Endothelial cell of umbilical vein (primary cell): ENCODE measurements around the gene MAST1. TPM values are rescaled to one million over a fixed set of nuclear protein-coding genes. Genes with fewer than 3 reads are reported as not detected.

Experiments
- BruUV-seq: library from RNA; stranded (reverse); fragments of 400-500 nt; replicated peaks from 2 replicates; lab custom pipeline; 2021; lab: Mats Ljungman, UMichigan
- CTCF ChIA-PET: fragments of 300-600, 350-600 bp; sonication (Branson Sonifier 250); formaldehyde crosslinking; loops from one replicate; lab custom pipeline; 2021; ENCODE audit warnings: antibody characterized with exemption, inconsistent platforms; lab: Charles Lee
- POLR2A ChIA-PET: fragments of 300-600, 350-600 bp; sonication (Branson Sonifier 250); formaldehyde crosslinking; loops from one replicate; lab custom pipeline; 2021; ENCODE audit warnings: antibody characterized with exemption, inconsistent platforms; lab: Charles Lee
- DNase-seq: peaks from one replicate; pipeline ENCODE4 v3.0.0-alpha.2; 2011; ENCODE audit warnings: low read depth, low spot score
- FAIRE-seq: peaks from 2 replicates; lab custom pipeline; 2011; peaks lifted over from hg19 to GRCh38; lab: Jason Lieb, UNC
- H2AFZ ChIP-seq: 2 replicates; pipeline ENCODE4 v1.6.0; 2012; ENCODE audit warnings: low read depth, low read length, control low read depth, inconsistent platforms
- H3K27ac ChIP-seq: 2 replicates; pipeline ENCODE4 v1.5.1; 2011; ENCODE audit warnings: low read depth, mild to moderate bottlenecking, control low read depth, low read length, moderate library complexity; ENCODE audit not compliant: insufficient read depth
- H3K27me3 ChIP-seq, 2 experiments: 2 replicates each; pipeline versions ENCODE4 v1.6.0 to v1.6.1; 2011; ENCODE audit warnings: low read length in 2 of 2, mixed read lengths in 1 of 2; ENCODE audit not compliant: control insufficient read depth in 2 of 2, insufficient read depth in 2 of 2
- H3K36me3 ChIP-seq, 2 experiments: 2 replicates in 1 of 2; 3 replicates in 1 of 2; pipeline ENCODE4 v1.5.1; 2011; ENCODE audit warnings: low read length in 2 of 2, mild to moderate bottlenecking in 1 of 2, moderate library complexity in 1 of 2; ENCODE audit not compliant: control insufficient read depth in 2 of 2, insufficient read depth in 2 of 2; ENCODE audit errors: extremely low read depth in 1 of 2
- H3K4me1 ChIP-seq: 3 replicates; pipeline ENCODE4 v1.5.1; 2011; ENCODE audit warnings: mild to moderate bottlenecking, low read length; ENCODE audit not compliant: control insufficient read depth, insufficient read depth; ENCODE audit errors: extremely low read depth
- H3K4me2 ChIP-seq: 2 replicates; pipeline ENCODE4 v1.6.1; 2011; ENCODE audit warnings: low read length, control low read depth, mixed read lengths; ENCODE audit not compliant: insufficient read depth
- H3K4me3 ChIP-seq, 3 experiments: fragments of 200-600 bp in 1 of 3; sonication (generic), shearing (Covaris generic) in 1 of 3; replicated peaks in 1 of 3; 2 replicates each; pipeline ENCODE4 v1.5.1; 2011 to 2016; ENCODE audit warnings: control low read depth in 3 of 3, low read length in 3 of 3, mild to moderate bottlenecking in 2 of 3, inconsistent platforms in 1 of 3, low read depth in 1 of 3, moderate library complexity in 1 of 3; ENCODE audit not compliant: insufficient read depth in 1 of 3
- H3K79me2 ChIP-seq: 2 replicates; pipeline ENCODE4 v1.6.0; 2012; ENCODE audit warnings: low read length, inconsistent platforms; ENCODE audit not compliant: control insufficient read depth, insufficient read depth
- H3K9ac ChIP-seq: replicated peaks from 2 replicates; pipeline ENCODE3; 2011; ENCODE audit warnings: low read length, control low read depth; ENCODE audit not compliant: insufficient read depth; ENCODE audit errors: extremely low read depth
- H3K9me1 ChIP-seq: replicated peaks from 3 replicates; pipeline ENCODE4 v1.6.0; 2011; ENCODE audit warnings: mild to moderate bottlenecking, low read length; ENCODE audit not compliant: control insufficient read depth, insufficient read depth; ENCODE audit errors: extremely low read depth
- H3K9me3 ChIP-seq: replicated peaks from 2 replicates; pipeline ENCODE4 v1.5.1; 2012; ENCODE audit warnings: low read length, inconsistent platforms; ENCODE audit not compliant: control insufficient read depth, insufficient read depth
- H4K20me1 ChIP-seq: replicated peaks from 2 replicates; pipeline ENCODE3; 2011; ENCODE audit warnings: mild to moderate bottlenecking, low read length; ENCODE audit not compliant: control insufficient read depth, insufficient read depth; ENCODE audit errors: extremely low read depth
- CTCF ChIP-seq, 2 donors: IDR thresholded peaks; 1 replicate in 1 of 2; 2 replicates in 1 of 2; pipeline ENCODE4 v1.5.1; 2011; ENCODE audit warnings: low read length in 2 of 2, mild to moderate bottlenecking in 2 of 2, moderate library complexity in 2 of 2, control low read depth in 1 of 2, inconsistent platforms in 1 of 2, low read depth in 1 of 2; ENCODE audit not compliant: insufficient read depth in 1 of 2; ENCODE audit errors: extremely low read depth in 1 of 2
- EZH2 ChIP-seq: IDR thresholded peaks from 2 replicates; pipeline ENCODE4 v1.6.1; 2012; ENCODE audit warnings: borderline replicate concordance, low read depth, mild to moderate bottlenecking, moderate library complexity, low read length, inconsistent platforms; ENCODE audit not compliant: severe bottlenecking
- FOS ChIP-seq: IDR thresholded peaks from 2 replicates; pipeline ENCODE4 v1.6.1; 2011; ENCODE audit warnings: mild to moderate bottlenecking, low read length, moderate library complexity, borderline replicate concordance; ENCODE audit not compliant: insufficient read depth
- GATA2 ChIP-seq: IDR thresholded peaks from 2 replicates; pipeline ENCODE4 v1.7.0; 2011; ENCODE audit warnings: low read depth, mild to moderate bottlenecking, moderate library complexity, mixed read lengths, low read length; ENCODE audit not compliant: insufficient read length, insufficient read depth
- JUN ChIP-seq: IDR thresholded peaks from 2 replicates; pipeline ENCODE4 v1.6.1; 2011; ENCODE audit warnings: borderline replicate concordance, low read depth; ENCODE audit not compliant: insufficient read length, insufficient read depth
- MAX ChIP-seq: IDR thresholded peaks from 2 replicates; pipeline ENCODE4 v1.6.1; 2011; ENCODE audit not compliant: insufficient read depth, insufficient read length
- POLR2A ChIP-seq: IDR thresholded peaks from 2 replicates; pipeline ENCODE4 v1.6.1; 2012; ENCODE audit warnings: low read depth, mild to moderate bottlenecking, control low read depth, low read length
- POLR2AphosphoS5 ChIP-seq: IDR thresholded peaks from 2 replicates; pipeline ENCODE4 v1.6.1; 2012; ENCODE audit warnings: low read depth, mild to moderate bottlenecking, control low read depth, low read length, moderate library complexity; ENCODE audit not compliant: insufficient read depth
- dilution Hi-C: fragments of 300-500 bp; cut with MboI; formaldehyde crosslinking; loops from one replicate; pipeline ENCODE4 v1.15.0; 2019; ENCODE audit warnings: low sequenced_read_pairs; ENCODE audit not compliant: extremely low pct_ligation_motif_present
- intact Hi-C: fragments of 100-400 bp; cut with micrococcal nuclease; formaldehyde crosslinking; loops from one replicate; pipeline ENCODE4 v1.10.0; 2022
- polyA plus RNA-seq, 4 experiments: library from polyadenylated mRNA; depleted of rRNA in 3 of 4; stranded (reverse) in 3 of 4; unstranded in 1 of 4; fragments of >200 nt; gene quantifications; 2 replicates each; pipeline versions ENCODE4 v1.2.1 to v1.2.3, GENCODE V29; 2011 to 2012; ENCODE audit warnings: missing spikeins in 1 of 4
- total RNA-seq: library from RNA; stranded (reverse); gene quantifications from 2 replicates; pipeline ENCODE4 v1.2.3, GENCODE V29; 2021

MAST1 gene
- total and polyA plus RNA-seq, 2 donors (not counting 3 experiments of a cell fraction or from before 2014, with no cell fraction given) = 0.13 to 0.46 TPM

- POLR2A ChIA-PET = no interaction called here
Measured at GRCh38 chr19:12866416-12867119, 28.3 kb downstream of the MAST1 start.

GRCh38 chr19:12867120-12868099, 29.1 kb downstream of the MAST1 start:
- no peaks in the 10 kb centered on the region for H3K79me2 ChIP-seq
- peak overlapping the region; percentile 96 for H2AFZ ChIP-seq
- no peaks in the 10 kb centered on the region for H3K27me3 ChIP-seq
- H3K9me3 ChIP-seq = no peaks in the 10 kb centered on the region
- TF ChIP-seq GATA2 = no peak
- no peak for TF ChIP-seq JUN
- TF ChIP-seq FOS = no peak
- TF ChIP-seq CTCF (IDR thresholded peaks at IDR 0.05; ENCODE audit: extremely low read depth in 1 of 2, insufficient read depth in 1 of 2, low read depth in 1 of 2, low read length in 2 of 2) = no peak
- no peak for TF ChIP-seq EZH2
- no peak for TF ChIP-seq POLR2AphosphoS5
- TF ChIP-seq POLR2A = no peak
- no peak for TF ChIP-seq MAX
- ChIA-PET POLR2A (no interaction called here), CTCF (no interaction called here)
- peak overlapping the region in 2 of 3 experiments; percentile 7 to 30 for H3K4me3 ChIP-seq
- peak overlapping the region; percentile 80 for H3K4me2 ChIP-seq
- dilution Hi-C loops (no loop called here), intact Hi-C loops (no loop called here)
- peaks cover 2% of the 10 kb centered on the region for H3K4me1 ChIP-seq
- H3K9me1 ChIP-seq = no peaks in the 10 kb centered on the region
- H3K27ac ChIP-seq = no peak overlapping the region
- BruUV-seq = no TSS peak
- no peak overlapping the region for H3K9ac ChIP-seq
- no peaks in the 10 kb centered on the region for H3K36me3 ChIP-seq
- peak; percentile 73 for DNase-seq
- no peaks in the 10 kb centered on the region for H4K20me1 ChIP-seq
- peak; percentile 81 for FAIRE-seq

More at GRCh38 chr19:12866416-12867119, 28.3 kb downstream of the MAST1 start:
- no peak overlapping the region for H3K9ac ChIP-seq
- H3K27ac ChIP-seq = no peak overlapping the region
- FAIRE-seq (no peak), DNase-seq (no peak)
- H3K9me1 ChIP-seq = no peaks in the 10 kb centered on the region
- no peak overlapping the region for H3K4me3 ChIP-seq
- peaks cover 2% of the 10 kb centered on the region for H3K4me1 ChIP-seq
- H3K9me3 ChIP-seq = no peaks in the 10 kb centered on the region
- BruUV-seq = no TSS peak
- H2AFZ ChIP-seq = no peak overlapping the region
- TF ChIP-seq MAX = no peak
- no peak overlapping the region for H3K4me2 ChIP-seq
- no peaks in the 10 kb centered on the region for H3K79me2 ChIP-seq
- H3K27me3 ChIP-seq = no peaks in the 10 kb centered on the region
- H3K36me3 ChIP-seq = no peaks in the 10 kb centered on the region
- CTCF ChIA-PET = no interaction called here
- no peaks in the 10 kb centered on the region for H4K20me1 ChIP-seq
- dilution Hi-C loops (no loop called here), intact Hi-C loops (no loop called here)
